G401 (cell line): ENCODE data around the gene HECW1. TPM values are rescaled to one million over a fixed set of nuclear protein-coding genes. Genes with fewer than 3 reads are reported as not detected.
"Not testable (repeated sequence)": the region's sequence is repeated elsewhere in the genome, so short reads cannot be mapped to it uniquely, and the experiment has no call there.

Experiments
- DNase-seq: peaks from one replicate; pipeline ENCODE4 v3.0.0-alpha.2; 2015; ENCODE audit warnings: low spot score
- in situ Hi-C: cut with HindIII; loops from 2 replicates; pipeline ENCODE4 v1.10.0; 2016; ENCODE audit warnings: low sequenced_read_pairs, mixed read lengths
- total RNA-seq: library from RNA; depleted of rRNA; stranded (reverse); fragments of >200 nt; shearing (Covaris generic); gene quantifications from 2 replicates; pipeline ENCODE4 v1.2.3, GENCODE V29; 2014

HECW1 gene
- total RNA-seq, 1 experiment from 2014 or later, result not detected

DNA sequence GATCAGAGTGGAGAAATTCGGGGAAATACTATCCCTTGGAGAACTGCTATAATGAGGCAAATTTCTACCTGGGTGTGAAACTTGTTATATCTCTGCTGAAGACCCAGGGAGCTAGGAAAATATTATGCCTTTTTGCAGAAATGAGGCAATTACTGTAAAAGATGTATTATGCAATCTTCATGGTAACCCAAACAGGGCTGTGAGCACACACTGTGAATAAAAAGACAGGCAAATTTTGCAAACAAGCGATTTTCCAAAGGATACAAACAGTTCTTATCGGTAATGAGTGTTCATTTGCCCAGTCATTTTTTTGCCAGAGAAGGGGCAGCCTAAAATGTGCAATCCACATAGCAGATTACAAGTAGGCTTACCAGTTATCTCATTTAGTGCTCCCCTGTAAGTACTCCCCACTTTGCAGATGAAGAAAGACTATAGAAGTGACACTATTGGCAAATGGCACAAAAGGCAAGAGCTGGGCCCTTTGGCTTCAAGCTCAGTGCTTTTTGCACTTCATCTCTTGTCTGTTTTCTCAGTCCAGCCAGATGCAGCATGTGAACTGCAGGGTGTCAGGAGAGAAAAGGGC is 205.8 kb downstream of the HECW1 start:
- in situ Hi-C loops, result no loop called here
- DNase-seq, result no peak

DNA sequence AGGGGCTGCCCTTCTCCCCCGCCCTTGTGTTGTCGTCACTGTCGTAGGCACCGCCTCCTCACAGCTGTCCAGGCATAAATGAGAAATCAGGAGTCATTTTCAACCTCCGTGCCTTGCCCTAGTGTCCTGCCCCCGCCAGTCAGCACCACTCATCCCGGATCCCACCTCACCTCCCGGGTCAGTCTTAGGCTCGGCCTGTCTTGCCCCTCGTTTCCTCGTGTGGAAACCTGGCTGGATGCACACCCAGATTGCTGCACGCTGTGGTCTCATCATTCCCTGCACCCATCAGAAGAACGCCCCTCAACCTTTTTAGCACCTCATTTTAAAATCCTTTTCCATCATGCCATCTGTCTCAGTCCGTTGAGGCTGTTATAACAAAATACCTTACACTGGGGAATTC is 213.1 kb downstream of the HECW1 start:
- DNase-seq, result no peak
- in situ Hi-C loops, result no loop called here

DNA sequence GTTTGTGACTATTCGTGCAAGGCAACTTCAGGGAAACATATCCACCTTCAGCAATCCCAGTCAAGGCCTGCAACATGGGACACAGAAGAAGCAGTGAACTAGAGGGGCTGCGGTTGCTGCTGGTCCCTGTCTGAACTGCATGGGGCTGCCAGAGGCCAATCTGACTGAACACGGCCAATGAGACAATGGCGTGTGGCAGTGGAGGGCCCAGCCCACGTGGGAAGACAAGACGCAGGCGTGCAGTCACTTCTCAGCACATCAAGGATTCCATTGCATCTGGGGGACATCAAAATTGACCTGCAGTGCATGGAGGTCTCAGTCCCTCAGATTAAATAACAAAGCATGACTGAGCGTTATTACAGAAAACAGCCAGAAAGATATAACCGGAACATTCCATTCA is 215.9 kb downstream of the HECW1 start:
- in situ Hi-C loops, result no loop called here
- no peak for DNase-seq

DNA sequence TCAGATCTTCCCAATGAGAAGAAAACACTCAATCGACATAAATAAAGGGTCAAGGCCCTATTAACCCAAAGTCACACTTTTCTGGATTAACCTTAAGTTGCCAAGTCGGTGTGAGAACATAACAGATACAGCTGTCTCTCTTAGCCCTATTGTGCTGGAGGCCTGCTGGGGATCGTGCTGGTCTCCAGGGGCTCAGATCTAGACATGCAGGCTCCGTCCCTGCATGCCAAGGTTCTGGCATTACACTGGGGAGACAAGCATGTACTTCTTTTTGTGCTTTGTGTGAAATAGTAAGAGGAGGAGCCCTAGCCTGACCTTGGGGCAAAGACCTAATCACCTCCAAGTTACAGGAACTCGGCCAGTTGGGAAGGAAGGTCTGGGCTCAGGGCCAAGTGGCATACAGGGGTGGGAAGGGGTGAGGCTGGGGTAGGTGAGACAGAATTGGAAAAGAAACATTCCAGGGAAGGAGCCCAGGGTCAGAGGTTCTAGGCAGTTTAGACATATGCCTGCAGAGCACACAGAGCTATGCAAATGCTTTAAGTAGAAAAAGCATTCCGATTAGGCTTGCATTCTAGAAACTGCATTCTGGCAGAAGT is 216.4 kb downstream of the HECW1 start:
- DNase-seq, result no peak
- in situ Hi-C loops, result no loop called here

DNA sequence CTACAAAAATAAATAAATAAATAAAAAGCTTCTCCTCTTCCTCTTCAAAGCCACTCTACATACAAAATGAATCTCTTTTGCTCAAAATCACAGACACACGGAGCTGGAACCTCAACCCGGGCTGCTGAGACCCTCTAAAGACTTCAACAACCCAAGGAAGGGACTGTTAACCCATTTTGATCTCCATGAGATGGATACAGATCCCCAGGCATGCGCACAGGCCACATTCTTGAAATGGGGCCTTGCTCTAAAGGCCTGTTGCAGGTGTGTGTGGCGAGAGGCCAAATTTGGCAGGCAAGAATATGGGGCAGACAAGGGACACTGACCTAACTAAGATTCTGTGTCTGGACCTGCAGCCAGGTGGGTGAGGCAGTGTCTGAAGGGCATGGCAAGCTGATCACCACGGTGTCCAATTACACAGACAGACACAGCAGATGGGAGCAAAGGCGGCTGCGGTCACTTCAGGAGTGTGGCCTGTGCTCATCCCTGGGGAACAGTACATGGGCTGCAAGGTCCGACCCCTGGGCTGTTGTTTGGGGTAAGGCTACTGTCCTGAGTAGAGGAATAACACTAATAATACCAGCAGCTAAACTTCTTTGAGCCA is 219.8 kb downstream of the HECW1 start:
- in situ Hi-C loops, result no loop called here

DNA sequence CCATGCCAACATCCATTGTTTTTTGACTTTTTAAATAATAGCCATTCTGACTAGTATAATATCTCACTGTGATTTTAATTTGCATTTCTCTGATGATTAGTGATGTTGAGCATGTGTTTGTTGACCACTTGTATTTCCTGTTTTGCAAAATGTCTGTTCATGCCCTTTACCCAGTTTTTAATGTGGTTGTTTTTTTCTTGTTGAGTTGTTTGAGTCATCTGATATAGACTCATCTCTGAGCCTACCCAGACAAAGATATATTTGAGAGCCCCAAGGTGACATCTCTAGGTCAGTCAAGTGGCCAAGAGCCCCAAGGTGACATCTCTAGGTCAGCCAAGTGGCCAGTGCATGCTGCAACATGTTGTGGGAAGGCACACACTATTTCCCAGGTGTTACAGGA is 224.7 kb downstream of the HECW1 start:
- DNase-seq, result no peak
- in situ Hi-C loops, result no loop called here

More for the DNA sequence above, 219.8 kb downstream of the HECW1 start:
- DNase-seq, result peak; percentile 19

DNA sequence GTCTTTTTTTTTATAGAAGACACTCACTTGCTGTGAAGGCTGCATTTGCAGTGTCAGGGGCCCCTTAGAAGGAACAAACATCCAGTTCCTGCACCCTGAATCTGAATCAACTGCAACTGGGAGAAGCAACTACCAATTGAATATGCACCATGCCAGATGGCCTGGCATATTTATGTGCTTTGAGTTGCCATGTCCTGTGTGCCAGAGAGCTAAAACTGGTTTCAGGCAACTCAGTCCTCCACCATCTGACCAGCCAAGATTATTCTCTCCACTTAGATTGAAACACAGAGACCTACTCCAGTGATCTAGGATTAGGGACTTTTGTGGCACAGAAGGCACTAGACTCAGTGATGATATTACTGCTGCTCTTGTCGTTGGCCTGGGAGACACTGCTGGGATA is 225.4 kb downstream of the HECW1 start:
- DNase-seq, result peak; percentile 69
- in situ Hi-C loops, result no loop called here

DNA sequence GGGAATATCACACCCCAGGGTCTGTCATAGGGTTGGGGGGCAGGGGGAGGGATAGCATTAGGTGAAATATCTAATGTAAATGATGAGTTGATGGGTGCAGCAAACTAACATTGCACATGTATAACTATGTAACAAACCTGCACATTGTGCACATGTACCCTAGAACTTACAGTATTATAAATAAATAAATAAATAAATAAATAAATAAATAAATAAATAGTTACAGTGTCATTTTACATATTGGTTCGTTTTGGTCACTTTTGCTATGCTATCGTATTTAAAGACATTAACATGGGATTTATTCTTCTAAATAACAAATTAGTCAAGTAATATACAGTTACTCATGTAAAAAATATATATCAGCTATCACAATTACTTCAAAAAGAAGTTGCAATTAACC is 228.7 kb downstream of the HECW1 start:
- no peak for DNase-seq
- in situ Hi-C loops, result no loop called here

DNA sequence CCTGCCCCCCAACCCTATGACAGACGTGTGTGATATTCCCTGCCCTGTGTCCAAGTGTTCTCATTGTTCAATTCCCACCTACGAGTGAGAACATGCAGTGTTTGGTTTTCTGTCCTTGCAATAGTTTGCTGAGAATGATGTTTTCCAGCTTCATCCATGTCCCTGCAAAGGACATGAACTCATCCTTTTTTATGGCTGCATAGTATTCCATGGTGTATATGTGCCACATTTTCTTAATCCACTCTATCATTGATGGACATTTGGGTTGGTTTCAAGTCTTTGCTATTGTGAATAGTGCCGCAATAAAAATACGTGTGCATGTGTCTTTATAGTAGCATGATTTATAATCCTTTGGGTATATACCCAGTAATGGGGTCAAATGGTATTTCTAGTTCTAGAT is 231.0 kb downstream of the HECW1 start:
- DNase-seq, in situ Hi-C loops: not testable (repeated sequence)

DNA sequence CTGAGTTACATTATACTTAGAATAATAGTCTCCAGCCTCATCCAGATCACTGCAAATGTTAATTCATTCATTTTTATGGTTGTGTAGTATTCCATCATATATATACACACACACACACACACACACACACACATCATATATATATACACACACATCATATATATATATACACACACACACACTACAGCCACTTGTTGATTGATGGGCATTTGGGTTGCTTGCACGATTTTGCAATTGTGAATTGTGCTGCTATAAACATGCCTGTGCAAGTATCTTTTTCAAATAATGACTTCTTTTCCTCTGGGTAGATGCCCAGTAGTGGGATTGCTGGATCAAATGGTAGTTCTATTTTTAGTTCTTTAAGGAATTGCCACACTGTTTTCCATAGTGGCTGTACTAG is 233.2 kb downstream of the HECW1 start:
- in situ Hi-C loops, result not testable (repeated sequence)

DNA sequence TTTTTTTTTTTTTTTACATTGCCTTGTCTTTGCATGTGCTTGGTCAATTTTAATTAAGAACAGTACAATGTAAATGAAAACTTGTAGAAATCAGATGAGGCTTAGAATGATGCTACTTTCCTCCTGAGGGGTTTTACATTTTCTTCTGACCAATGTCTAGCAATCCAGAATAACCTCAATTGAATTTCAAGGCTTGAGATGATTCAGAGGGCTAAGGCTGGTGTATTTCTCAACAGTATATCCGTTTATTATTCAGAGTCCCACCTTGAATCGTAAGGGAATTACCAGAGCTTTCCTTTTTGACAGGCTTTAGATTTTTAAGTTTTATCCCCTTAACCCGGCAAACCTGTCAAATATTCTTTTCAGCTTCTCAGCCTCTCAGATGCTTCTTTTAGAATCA is 239.2 kb downstream of the HECW1 start:
- in situ Hi-C loops, result no loop called here

More for the DNA sequence above, 233.2 kb downstream of the HECW1 start:
- not testable (repeated sequence) for DNase-seq

DNA sequence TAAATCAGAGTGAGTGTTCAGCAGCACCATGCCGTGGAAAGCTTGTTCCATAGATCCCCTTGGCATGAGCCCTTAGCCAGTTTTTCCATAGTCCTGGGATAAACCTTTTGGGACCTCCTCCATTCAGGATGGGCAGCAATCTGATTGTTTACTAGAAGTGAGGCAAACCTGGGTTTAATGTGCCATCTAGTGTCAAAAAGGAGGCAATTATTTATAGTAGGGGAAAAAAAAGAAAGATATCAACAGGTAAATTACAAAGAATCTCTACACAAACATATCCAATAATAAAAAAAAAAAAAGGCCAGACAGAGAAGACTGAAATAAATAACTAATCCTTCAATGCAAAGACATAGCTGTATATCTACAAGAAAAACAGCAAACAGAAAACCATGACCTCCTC is 241.5 kb downstream of the HECW1 start:
- in situ Hi-C loops, result no loop called here
- DNase-seq, result no peak

More for the DNA sequence above, 239.2 kb downstream of the HECW1 start:
- no peak for DNase-seq

DNA sequence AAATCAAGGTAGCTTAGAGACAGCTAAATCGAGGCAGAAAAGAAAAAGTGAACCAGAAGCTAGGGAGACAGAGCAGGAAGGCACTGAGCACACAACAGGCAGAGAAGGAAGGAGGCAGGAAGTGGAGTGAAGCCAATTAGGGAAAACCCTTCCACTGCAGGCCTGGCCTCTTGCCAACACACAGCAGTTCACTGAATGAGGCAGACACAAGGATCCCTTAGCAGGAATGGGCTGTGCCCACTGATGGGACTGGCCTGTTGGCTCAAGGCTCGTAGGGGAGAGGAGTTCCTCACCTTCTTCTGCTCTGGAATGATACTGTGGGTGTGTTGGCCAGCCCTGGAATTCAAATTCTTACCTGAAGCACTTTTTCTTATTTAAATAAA is 250.2 kb downstream of the HECW1 start:
- peak; percentile 53 for DNase-seq
- in situ Hi-C loops, result no loop called here

DNA sequence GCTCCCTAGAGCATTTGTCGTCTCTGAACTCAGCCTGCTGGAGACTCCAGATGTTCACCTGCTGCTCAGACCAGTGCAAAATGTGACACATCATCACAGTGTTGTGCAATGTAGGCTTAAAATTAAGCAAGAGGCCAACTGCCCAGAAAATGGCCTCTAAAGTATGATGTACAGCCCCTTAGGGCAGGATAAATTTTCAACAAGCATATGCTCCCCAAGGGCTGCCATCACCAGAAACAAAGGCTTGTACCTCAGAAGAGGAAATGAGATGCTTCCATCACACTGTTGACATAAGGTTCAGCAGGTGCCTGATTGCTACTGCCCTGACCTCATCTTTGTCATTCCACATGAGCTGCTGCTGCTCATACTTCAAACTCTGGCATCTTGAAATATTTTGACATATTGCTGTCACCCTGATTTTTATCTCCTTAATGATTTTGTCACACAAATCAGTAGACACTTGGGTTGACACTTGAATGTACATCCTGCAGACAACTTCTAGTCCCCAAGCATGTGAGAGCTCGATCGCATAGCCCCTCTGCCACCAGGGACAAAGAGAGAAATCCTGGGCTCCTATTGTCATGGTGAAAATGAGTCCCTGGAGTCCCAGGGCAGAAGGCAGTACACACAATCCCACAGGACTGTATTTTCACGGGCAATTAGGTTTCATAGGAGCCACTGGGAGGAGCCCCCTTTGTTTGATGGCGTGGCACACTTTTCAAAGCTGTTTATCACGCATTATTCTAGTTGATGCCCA is 250.8 kb downstream of the HECW1 start:
- no peak for DNase-seq
- in situ Hi-C loops, result no loop called here

DNA sequence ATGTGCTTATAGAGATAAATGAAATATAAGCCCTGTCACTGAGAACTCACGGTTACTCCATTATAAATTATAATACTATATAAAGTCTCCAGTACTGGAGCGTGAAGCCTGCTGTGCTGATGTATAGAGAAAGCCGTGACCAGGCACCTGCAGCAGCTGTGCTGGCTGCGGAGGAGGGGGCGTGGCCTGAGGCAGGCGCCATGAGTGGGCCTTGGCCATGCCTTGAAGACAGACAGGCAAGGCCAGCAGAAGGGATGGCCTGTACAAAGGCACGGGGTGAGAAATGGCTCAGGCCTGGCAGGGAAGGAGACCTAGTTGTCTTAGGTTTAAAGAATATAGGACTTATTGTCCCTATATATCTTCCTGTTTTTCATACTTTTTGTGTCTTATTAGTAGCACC is 251.9 kb downstream of the HECW1 start:
- in situ Hi-C loops, result no loop called here
- no peak for DNase-seq

DNA sequence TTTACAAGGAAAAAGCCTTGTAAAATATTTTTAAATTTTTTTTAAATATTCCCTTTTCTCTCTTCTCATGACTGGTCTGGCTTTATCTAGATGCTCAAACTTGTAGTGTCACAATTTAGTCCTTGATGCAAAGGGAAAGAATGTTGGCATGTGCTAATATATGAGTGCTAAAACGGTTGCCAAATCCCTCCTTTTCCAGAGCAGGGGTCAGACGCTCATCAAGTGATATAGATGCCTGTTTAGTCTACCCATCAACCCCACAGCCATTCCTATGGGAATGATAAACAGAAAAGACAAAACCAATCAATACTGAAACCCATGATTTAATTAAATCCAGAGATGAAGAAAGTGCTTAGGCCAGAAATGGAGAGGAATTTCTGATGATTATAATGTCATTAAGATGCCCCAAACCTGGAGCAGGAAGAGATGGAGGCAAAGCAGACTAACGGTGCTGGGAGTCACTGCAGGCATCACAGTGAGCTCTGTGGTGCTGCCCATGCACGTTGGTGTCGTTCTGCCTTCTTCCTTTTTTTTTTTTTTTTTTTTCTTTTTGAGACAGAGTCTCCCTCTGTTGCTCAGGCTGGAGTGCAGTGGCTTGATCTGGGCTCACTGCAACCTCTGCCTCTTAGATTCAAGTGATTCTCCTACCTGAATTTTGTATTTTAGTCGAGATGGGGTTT is 260.4 kb downstream of the HECW1 start:
- DNase-seq, result no peak
- in situ Hi-C loops, result no loop called here

DNA sequence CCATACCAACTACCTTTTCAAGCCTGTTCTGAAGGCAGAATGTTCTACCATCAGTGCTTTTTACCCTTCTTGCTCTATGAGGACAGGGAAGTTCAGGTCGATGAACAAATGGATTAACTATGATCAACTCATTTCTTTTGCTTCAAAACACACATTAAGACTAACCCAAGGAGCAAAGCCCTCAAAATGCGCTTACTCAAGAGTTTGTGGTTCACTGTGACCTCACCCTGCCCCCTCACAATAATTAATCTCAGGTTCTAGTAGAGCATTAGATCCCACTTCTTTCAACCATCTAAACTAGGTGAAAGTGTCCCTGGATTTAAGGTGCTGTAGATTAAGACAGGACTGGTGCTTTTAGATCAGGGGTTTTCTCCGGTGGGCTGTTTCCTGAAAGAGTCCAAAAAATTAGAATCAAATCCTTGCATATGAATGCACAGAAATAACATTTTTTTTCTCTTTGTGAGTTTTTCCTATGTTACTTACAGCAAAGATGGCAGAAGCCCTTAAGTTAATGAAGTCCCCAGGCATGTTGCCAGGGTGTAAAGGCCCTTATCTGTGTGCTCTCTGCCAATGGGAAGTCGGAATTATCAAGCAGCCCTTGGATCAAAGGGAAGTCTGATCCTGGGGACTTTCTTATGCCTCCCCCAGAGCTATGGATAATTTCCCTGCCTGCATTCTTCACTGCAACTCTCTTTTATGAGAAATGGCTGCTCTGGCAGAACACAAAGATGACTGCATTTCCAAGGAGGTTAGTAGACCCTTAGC is 264.9 kb downstream of the HECW1 start:
- in situ Hi-C loops, result no loop called here
- DNase-seq, result no peak

DNA sequence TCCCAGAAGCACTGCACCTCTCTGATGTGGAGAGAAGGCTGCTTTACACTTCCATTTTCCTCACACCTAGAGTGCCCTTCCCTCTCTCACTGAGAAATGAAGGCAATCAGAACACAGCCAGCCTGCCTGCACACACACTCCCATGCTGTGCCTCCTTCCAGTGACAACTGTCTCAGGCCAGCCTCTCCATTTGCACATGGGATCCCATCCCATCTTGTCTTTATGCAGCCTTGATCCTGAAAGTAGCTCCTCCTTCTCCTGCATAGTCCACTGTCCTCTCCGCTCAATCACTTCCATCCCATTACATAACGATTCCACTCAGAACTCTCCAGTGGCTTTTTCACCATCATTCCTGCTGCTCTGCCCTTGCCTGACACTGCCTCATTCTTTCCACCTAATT is 266.8 kb downstream of the HECW1 start:
- in situ Hi-C loops, result no loop called here
- no peak for DNase-seq
